ENCODE results near the gene CIBAR2.

Gene CIBAR2

DNA sequence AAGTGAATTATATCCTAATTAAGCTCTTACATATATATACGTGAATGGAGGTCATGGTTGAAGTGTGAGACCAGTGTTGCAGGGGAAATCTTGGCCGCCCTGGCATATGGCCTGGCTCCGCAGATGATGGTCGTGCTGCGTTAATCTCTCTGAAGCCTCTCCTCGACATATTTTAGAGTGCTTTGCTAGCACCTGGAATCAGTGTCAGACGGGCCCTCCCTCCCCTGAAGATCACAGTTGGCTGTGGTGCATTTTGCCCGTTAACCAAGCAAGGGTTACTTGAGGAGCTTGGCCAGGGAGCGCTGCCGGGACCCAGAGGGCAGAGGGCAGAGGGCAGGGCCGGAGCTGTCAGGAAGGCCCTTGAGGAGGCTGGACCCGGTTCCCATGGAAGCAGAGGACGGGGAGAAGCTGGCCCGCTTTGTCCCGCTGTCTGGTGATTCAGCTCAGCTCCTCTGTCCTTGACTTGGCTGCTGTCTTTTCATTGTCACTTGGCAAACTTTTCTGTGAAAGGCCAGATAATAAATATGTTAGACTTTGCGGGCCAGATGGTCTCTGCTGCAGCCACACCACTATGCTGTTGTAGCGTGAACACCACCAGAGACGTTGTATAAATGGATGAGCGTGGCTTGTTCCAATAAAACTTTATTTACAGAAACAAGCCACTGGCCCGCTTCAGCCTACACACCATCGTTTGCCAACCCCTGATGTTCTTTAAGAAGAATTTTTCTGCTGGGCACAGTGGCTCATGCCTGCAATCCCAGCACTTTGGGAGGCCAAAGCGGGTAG, 32.3 kb downstream of the CIBAR2 start:
- no peak for DNase-seq (ENCODE audit: low read depth)
- TF ChIP-seq, protein P1, sequence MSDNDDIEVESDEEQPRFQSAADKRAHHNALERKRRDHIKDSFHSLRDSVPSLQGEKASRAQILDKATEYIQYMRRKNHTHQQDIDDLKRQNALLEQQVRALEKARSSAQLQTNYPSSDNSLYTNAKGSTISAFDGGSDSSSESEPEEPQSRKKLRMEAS (IDR thresholded peaks at IDR 0.05; ENCODE audit: low read depth, low read length): no peak
- H3K4me3 ChIP-seq (ENCODE audit: low read depth, low read length): no peak overlapping the region

GRCh38 chr16:85078952-85079351, 33.3 kb downstream of the CIBAR2 start:
- TF ChIP-seq, protein P1 (IDR thresholded peaks at IDR 0.05; ENCODE audit: low read depth, low read length): no peak
- TF ChIP-seq POLR2A (IDR thresholded peaks at IDR 0.05; ENCODE audit: extremely low read depth, insufficient read length) (no peak), MYC (IDR thresholded peaks at IDR 0.05; ENCODE audit: low read depth, low read length) (no peak)
- TF ChIP-seq, protein P2, sequence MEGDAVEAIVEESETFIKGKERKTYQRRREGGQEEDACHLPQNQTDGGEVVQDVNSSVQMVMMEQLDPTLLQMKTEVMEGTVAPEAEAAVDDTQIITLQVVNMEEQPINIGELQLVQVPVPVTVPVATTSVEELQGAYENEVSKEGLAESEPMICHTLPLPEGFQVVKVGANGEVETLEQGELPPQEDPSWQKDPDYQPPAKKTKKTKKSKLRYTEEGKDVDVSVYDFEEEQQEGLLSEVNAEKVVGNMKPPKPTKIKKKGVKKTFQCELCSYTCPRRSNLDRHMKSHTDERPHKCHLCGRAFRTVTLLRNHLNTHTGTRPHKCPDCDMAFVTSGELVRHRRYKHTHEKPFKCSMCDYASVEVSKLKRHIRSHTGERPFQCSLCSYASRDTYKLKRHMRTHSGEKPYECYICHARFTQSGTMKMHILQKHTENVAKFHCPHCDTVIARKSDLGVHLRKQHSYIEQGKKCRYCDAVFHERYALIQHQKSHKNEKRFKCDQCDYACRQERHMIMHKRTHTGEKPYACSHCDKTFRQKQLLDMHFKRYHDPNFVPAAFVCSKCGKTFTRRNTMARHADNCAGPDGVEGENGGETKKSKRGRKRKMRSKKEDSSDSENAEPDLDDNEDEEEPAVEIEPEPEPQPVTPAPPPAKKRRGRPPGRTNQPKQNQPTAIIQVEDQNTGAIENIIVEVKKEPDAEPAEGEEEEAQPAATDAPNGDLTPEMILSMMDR (IDR thresholded peaks at IDR 0.05; ENCODE audit: low read depth, low read length): no peak
- H3K4me3 ChIP-seq (ENCODE audit: low read depth, low read length): no peak overlapping the region
- DNase-seq (ENCODE audit: low read depth): no peak

DNA sequence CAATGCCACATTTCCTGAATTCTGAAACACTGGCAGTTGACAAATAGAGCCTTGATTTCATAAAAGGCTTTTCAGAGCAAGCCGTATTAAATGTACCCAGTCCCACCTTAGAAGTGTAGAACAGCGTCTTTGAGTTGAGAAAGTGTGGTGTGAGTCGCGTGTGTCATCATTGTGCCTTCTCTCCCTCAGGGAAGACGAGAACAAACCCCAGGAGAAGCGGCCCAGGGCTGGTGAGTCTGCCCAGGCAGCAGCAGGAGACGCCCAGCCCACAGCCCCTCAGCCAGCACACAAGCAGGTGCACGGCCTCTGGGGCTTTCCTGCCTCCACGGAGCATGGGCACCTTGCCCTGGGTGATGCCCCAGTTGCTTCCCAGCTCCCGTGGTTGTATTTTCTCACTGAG, 34.0 kb downstream of the CIBAR2 start:
- TF ChIP-seq, protein P1 (IDR thresholded peaks at IDR 0.05; ENCODE audit: low read depth, low read length): no peak
- TF ChIP-seq MYC (IDR thresholded peaks at IDR 0.05; ENCODE audit: low read depth, low read length): no peak
- TF ChIP-seq, protein P2 (IDR thresholded peaks at IDR 0.05; ENCODE audit: low read depth, low read length): no peak
- no peak for TF ChIP-seq POLR2A (IDR thresholded peaks at IDR 0.05; ENCODE audit: extremely low read depth, insufficient read length)
- H3K4me3 ChIP-seq (ENCODE audit: low read depth, low read length): no peak overlapping the region
- DNase-seq (ENCODE audit: low read depth): peak; percentile 69

- no peak for DNase-seq (ENCODE audit: low read depth)
- TF ChIP-seq POLR2A (IDR thresholded peaks at IDR 0.05; ENCODE audit: extremely low read depth, insufficient read length) (no peak), MYC (IDR thresholded peaks at IDR 0.05; ENCODE audit: low read depth, low read length) (no peak)
- TF ChIP-seq, protein P1 (IDR thresholded peaks at IDR 0.05; ENCODE audit: low read depth, low read length): no peak
- TF ChIP-seq, protein P2 (IDR thresholded peaks at IDR 0.05; ENCODE audit: low read depth, low read length): no peak
- H3K4me3 ChIP-seq (ENCODE audit: low read depth, low read length): no peak overlapping the region
These were observed 34.6 kb downstream of the CIBAR2 start for GRCh38 chr16:85077576-85078125.

GRCh38 chr16:85077039-85077438, 35.2 kb downstream of the CIBAR2 start:
- no peak overlapping the region for H3K4me3 ChIP-seq (ENCODE audit: low read depth, low read length)
- DNase-seq (ENCODE audit: low read depth): peak; percentile 79
- TF ChIP-seq POLR2A (IDR thresholded peaks at IDR 0.05; ENCODE audit: extremely low read depth, insufficient read length): no peak
- TF ChIP-seq, protein P1 (IDR thresholded peaks at IDR 0.05; ENCODE audit: low read depth, low read length): 0 out of 2 replicates have a peak, but pooled peaks have one; percentile 21
- TF ChIP-seq, protein P2 (IDR thresholded peaks at IDR 0.05; ENCODE audit: low read depth, low read length): peak; percentile 20
- no peak for TF ChIP-seq MYC (IDR thresholded peaks at IDR 0.05; ENCODE audit: low read depth, low read length)

DNA sequence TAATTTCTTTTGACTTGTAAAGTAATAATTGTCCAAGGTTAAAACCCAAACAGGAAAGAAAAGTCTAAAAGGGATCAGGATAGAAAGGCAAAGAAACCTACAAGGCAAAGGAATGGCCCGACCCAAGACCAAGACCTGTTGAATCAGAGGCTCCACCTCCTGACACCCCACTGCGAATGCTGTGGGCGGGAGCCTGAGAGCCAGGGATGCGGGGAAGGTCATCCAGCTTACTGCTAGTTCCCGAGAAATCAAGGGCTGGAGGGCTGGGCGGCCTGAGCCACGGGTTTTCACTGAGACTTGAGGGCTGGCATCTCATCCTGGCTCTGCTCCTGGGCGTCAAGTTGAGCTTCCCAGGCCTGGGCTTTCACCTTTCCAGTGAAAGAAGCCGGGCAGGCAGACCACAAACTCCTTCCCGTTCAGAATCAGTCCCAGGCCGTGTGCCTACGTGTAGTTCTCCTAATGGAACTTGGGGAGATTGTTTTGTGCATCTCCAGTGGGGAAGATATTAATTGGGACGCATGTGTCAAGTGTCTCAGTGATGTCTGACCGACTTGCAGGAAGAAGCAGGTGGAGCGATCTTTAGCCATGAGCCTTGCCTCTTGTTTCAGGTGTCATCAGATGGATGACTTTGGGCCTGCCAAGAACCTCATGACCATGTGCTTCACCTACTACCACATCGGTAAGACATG, 36.9 kb downstream of the CIBAR2 start:
- TF ChIP-seq, protein P1 (IDR thresholded peaks at IDR 0.05; ENCODE audit: low read depth, low read length): 0 out of 2 replicates have a peak, but pooled peaks have one; percentile 19
- TF ChIP-seq MYC (IDR thresholded peaks at IDR 0.05; ENCODE audit: low read depth, low read length): no peak
- TF ChIP-seq POLR2A (IDR thresholded peaks at IDR 0.05; ENCODE audit: extremely low read depth, insufficient read length): no peak
- TF ChIP-seq, protein P2 (IDR thresholded peaks at IDR 0.05; ENCODE audit: low read depth, low read length): no peak
- DNase-seq (ENCODE audit: low read depth): no peak
- H3K4me3 ChIP-seq (ENCODE audit: low read depth, low read length): no peak overlapping the region

All from NB4 (cell line).